Activated CD4-positive, alpha-beta T cell treated with anti-CD3 and anti-CD28 coated beads for 36 hours (primary cell): Measurements from ENCODE around the gene TF. TPM values are rescaled to one million over a fixed set of nuclear protein-coding genes. Genes with fewer than 3 reads are reported as not detected.

Source experiments
- ATAC-seq: fragments of 200-7000 bp; cut with Tn5 transposase; one replicate; pipeline ENCODE4 v1.10.0; 2021; ENCODE audit warnings: mild to moderate bottlenecking, moderate library complexity
- CTCF ChIA-PET: fragments of 350-600 bp; sonication (Branson Sonifier 250); formaldehyde crosslinking; loops from one replicate; lab custom pipeline; 2021; ENCODE audit warnings: antibody characterized with exemption; lab: Charles Lee
- POLR2A ChIA-PET: fragments of 350-600 bp; sonication (Branson Sonifier 250); formaldehyde crosslinking; loops from one replicate; lab custom pipeline; 2021; ENCODE audit warnings: antibody characterized with exemption, inconsistent platforms; lab: Charles Lee
- DNase-seq: peaks from one replicate; pipeline ENCODE4 v3.0.0-alpha.2; 2020
- H3K27ac Mint-ChIP-seq: one replicate; pipeline ENCODE4 v1.8.0; 2021; ENCODE audit warnings: mixed read lengths
- H3K27me3 Mint-ChIP-seq: one replicate; pipeline ENCODE4 v1.8.0; 2021; ENCODE audit warnings: mixed read lengths
- H3K36me3 Mint-ChIP-seq: one replicate; pipeline ENCODE4 v1.8.0; 2021; ENCODE audit warnings: low read depth, mixed read lengths
- H3K4me1 Mint-ChIP-seq: one replicate; pipeline ENCODE4 v1.8.0; 2021; ENCODE audit warnings: mixed read lengths
- H3K4me3 Mint-ChIP-seq: one replicate; pipeline ENCODE4 v1.8.0; 2021; ENCODE audit warnings: mild to moderate bottlenecking, moderate library complexity, mixed read lengths
- H3K9me3 Mint-ChIP-seq: one replicate; pipeline ENCODE4 v1.8.0; 2021; ENCODE audit warnings: low read depth, mixed read lengths
- intact Hi-C, 2 experiments: fragments of 100-400 bp; cut with DNase I in 1 of 2; cut with micrococcal nuclease in 1 of 2; formaldehyde crosslinking; loops; one replicate each; pipeline versions ENCODE4 v1.14.2 to v1.15.1; 2022 to 2024; cut with DNase I, micrococcal nuclease
- total RNA-seq, 2 experiments: library from RNA; stranded (reverse); gene quantifications; one replicate each; pipeline ENCODE4 v1.2.3, GENCODE V29; 2021

TF gene
- total RNA-seq, 2 experiments from 2014 or later = 0.11 to 0.12 TPM

GRCh38 chr3:133832802-133833144, 86.6 kb downstream of the TF start:
- H3K9me3 Mint-ChIP-seq = no peaks in the 10 kb centered on the region
- no peak overlapping the region for H3K4me3 Mint-ChIP-seq
- DNase-seq = no peak
- ATAC-seq = no peak
- no peak overlapping the region for H3K27ac Mint-ChIP-seq
- H3K4me1 Mint-ChIP-seq = no peaks in the 10 kb centered on the region
- no peaks in the 10 kb centered on the region for H3K36me3 Mint-ChIP-seq
- POLR2A ChIA-PET = no interaction called here
- CTCF ChIA-PET = interaction anchor here (0.6 kb wide), 3 partner anchors 32 to 1486 kb away, joined by 3 read pairs; no protein-coding TSS in a partner anchor
- H3K27me3 Mint-ChIP-seq = no peaks in the 10 kb centered on the region
- intact Hi-C loops = no loop called here

- intact Hi-C loops = no loop called here
- H3K4me3 Mint-ChIP-seq = no peak overlapping the region
- no peak for ATAC-seq
- no peak overlapping the region for H3K27ac Mint-ChIP-seq
- H3K9me3 Mint-ChIP-seq = no peaks in the 10 kb centered on the region
- no peak for DNase-seq
- POLR2A ChIA-PET = no interaction called here
- H3K4me1 Mint-ChIP-seq = no peaks in the 10 kb centered on the region
- CTCF ChIA-PET = interaction anchor here (0.6 kb wide), 2 partner anchors 32 to 1487 kb away, joined by 3 read pairs; no protein-coding TSS in a partner anchor
- no peaks in the 10 kb centered on the region for H3K36me3 Mint-ChIP-seq
- H3K27me3 Mint-ChIP-seq = no peaks in the 10 kb centered on the region
These were observed 87.1 kb downstream of the TF start for GRCh38 chr3:133833267-133833666.

- CTCF ChIA-PET = no interaction called here
- Mint-ChIP-seq H3K36me3 (no peaks in the 10 kb centered on the region), H3K27ac (no peak overlapping the region), H3K4me1 (no peaks in the 10 kb centered on the region), H3K9me3 (no peaks in the 10 kb centered on the region), H3K4me3 (no peak overlapping the region), H3K27me3 (no peaks in the 10 kb centered on the region)
- POLR2A ChIA-PET = no interaction called here
- ATAC-seq (no peak), DNase-seq (no peak)
- intact Hi-C loops = no loop called here
These were observed 87.9 kb downstream of the TF start for GRCh38 chr3:133833880-133834620.

- no peaks in the 10 kb centered on the region for H3K27me3 Mint-ChIP-seq
- H3K27ac Mint-ChIP-seq = no peak overlapping the region
- H3K9me3 Mint-ChIP-seq = no peaks in the 10 kb centered on the region
- H3K4me1 Mint-ChIP-seq = no peaks in the 10 kb centered on the region
- ATAC-seq = no peak
- ChIA-PET CTCF (interaction anchor here (0.5 to 0.7 kb wide), 3 partner anchors 15 to 91 kb away, joined by 3 read pairs; no protein-coding TSS in a partner anchor), POLR2A (no interaction called here)
- H3K36me3 Mint-ChIP-seq = no peaks in the 10 kb centered on the region
- H3K4me3 Mint-ChIP-seq = no peak overlapping the region
- intact Hi-C loops = no loop called here
- no peak for DNase-seq
These were observed 88.6 kb downstream of the TF start for GRCh38 chr3:133834621-133835417.

GRCh38 chr3:133835418-133835743, 89.2 kb downstream of the TF start:
- intact Hi-C loops = no loop called here
- no peak overlapping the region for H3K27ac Mint-ChIP-seq
- ChIA-PET POLR2A (no interaction called here), CTCF (interaction anchor here (0.6 kb wide), 1 partner anchor 91 kb away, joined by 3 read pairs; no protein-coding TSS in a partner anchor)
- no peaks in the 10 kb centered on the region for H3K9me3 Mint-ChIP-seq
- ATAC-seq (no peak), DNase-seq (no peak)
- H3K4me1 Mint-ChIP-seq = no peaks in the 10 kb centered on the region
- no peaks in the 10 kb centered on the region for H3K27me3 Mint-ChIP-seq
- no peaks in the 10 kb centered on the region for H3K36me3 Mint-ChIP-seq
- no peak overlapping the region for H3K4me3 Mint-ChIP-seq

GRCh38 chr3:133835961-133836360, 89.8 kb downstream of the TF start:
- Mint-ChIP-seq H3K9me3 (no peaks in the 10 kb centered on the region), H3K4me1 (no peaks in the 10 kb centered on the region), H3K27ac (no peak overlapping the region), H3K4me3 (no peak overlapping the region), H3K36me3 (no peaks in the 10 kb centered on the region), H3K27me3 (no peaks in the 10 kb centered on the region)
- DNase-seq (no peak), ATAC-seq (no peak)
- CTCF ChIA-PET = no interaction called here
- POLR2A ChIA-PET = no interaction called here
- intact Hi-C loops = no loop called here

GRCh38 chr3:133836497-133837158, 90.4 kb downstream of the TF start:
- CTCF ChIA-PET = no interaction called here
- H3K27me3 Mint-ChIP-seq = no peaks in the 10 kb centered on the region
- H3K4me1 Mint-ChIP-seq = no peaks in the 10 kb centered on the region
- H3K4me3 Mint-ChIP-seq = no peak overlapping the region
- no peaks in the 10 kb centered on the region for H3K9me3 Mint-ChIP-seq
- H3K36me3 Mint-ChIP-seq = no peaks in the 10 kb centered on the region
- no peak overlapping the region for H3K27ac Mint-ChIP-seq
- no peak for ATAC-seq
- DNase-seq = no peak
- POLR2A ChIA-PET = no interaction called here
- intact Hi-C loops = no loop called here

GRCh38 chr3:133837487-133838295, 91.5 kb downstream of the TF start:
- no peak for ATAC-seq
- POLR2A ChIA-PET = no interaction called here
- no peak overlapping the region for H3K27ac Mint-ChIP-seq
- CTCF ChIA-PET = no interaction called here
- no peaks in the 10 kb centered on the region for H3K9me3 Mint-ChIP-seq
- H3K4me1 Mint-ChIP-seq = no peaks in the 10 kb centered on the region
- no peak for DNase-seq
- H3K4me3 Mint-ChIP-seq = no peak overlapping the region
- intact Hi-C loops = no loop called here
- H3K27me3 Mint-ChIP-seq = no peaks in the 10 kb centered on the region
- H3K36me3 Mint-ChIP-seq = no peaks in the 10 kb centered on the region

- no peak overlapping the region for H3K27ac Mint-ChIP-seq
- no peak overlapping the region for H3K4me3 Mint-ChIP-seq
- no peaks in the 10 kb centered on the region for H3K4me1 Mint-ChIP-seq
- ATAC-seq = no peak
- H3K27me3 Mint-ChIP-seq = no peaks in the 10 kb centered on the region
- intact Hi-C loops = no loop called here
- no peaks in the 10 kb centered on the region for H3K36me3 Mint-ChIP-seq
- DNase-seq = no peak
- ChIA-PET POLR2A (no interaction called here), CTCF (no interaction called here)
- H3K9me3 Mint-ChIP-seq = no peaks in the 10 kb centered on the region
These were observed 92.2 kb downstream of the TF start for GRCh38 chr3:133838296-133838789.

GRCh38 chr3:133838916-133839800, 93.0 kb downstream of the TF start:
- Mint-ChIP-seq H3K27me3 (no peaks in the 10 kb centered on the region), H3K36me3 (no peaks in the 10 kb centered on the region), H3K4me3 (no peak overlapping the region), H3K9me3 (no peaks in the 10 kb centered on the region), H3K4me1 (no peaks in the 10 kb centered on the region), H3K27ac (no peak overlapping the region)
- no peak for ATAC-seq
- DNase-seq = no peak
- ChIA-PET CTCF (no interaction called here), POLR2A (interaction anchor here (0.6 kb wide), 1 partner anchor 18 kb away, joined by 3 read pairs; no protein-coding TSS in a partner anchor)
- intact Hi-C loops = no loop called here
